Measurements from ENCODE around the gene RUFY1.
"Not testable (repeated sequence)": the region's sequence is repeated elsewhere in the genome, so short reads cannot be mapped to it uniquely, and the experiment has no call there.

DNA sequence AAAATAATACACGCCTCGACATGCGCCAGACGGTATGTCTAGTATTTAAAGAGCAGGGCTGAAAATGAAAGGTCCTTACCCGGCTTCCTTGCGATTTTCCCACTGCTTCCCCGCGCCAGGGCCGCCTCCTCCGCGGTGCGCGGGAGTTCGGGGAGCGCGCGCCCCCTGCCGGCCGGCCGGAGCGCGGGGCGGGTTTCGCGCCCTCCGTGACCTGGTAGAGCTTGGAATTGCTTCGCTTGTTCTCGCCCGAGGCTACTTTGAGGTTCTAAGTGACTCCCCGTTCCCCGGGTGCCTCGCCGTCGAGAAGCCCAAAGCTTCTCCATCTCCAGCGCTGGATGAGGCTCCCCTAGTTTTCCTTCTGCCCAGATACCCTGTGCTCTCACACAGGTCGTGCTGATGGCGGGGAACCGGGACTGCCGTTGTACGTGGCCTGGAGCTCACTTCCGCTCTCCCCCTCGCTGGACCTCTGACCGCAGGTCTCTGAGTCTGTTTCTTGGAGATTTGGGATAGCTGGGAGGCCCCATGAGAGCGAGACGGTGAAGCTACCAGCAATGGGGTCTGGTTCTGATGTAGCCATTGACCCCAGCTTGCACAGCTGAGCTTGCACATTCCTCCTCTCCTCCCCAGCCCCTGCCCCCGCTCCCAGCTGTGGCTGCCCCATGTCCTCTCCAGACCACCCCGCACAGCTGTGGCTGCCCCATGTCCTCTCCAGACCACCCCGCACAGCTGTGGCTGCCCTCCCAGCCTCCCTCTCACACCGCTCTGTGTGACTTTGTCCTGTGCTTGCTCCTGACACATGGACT lies 84.2 kb downstream of the RUFY1 start:
- TF ChIP-seq, protein P1, sequence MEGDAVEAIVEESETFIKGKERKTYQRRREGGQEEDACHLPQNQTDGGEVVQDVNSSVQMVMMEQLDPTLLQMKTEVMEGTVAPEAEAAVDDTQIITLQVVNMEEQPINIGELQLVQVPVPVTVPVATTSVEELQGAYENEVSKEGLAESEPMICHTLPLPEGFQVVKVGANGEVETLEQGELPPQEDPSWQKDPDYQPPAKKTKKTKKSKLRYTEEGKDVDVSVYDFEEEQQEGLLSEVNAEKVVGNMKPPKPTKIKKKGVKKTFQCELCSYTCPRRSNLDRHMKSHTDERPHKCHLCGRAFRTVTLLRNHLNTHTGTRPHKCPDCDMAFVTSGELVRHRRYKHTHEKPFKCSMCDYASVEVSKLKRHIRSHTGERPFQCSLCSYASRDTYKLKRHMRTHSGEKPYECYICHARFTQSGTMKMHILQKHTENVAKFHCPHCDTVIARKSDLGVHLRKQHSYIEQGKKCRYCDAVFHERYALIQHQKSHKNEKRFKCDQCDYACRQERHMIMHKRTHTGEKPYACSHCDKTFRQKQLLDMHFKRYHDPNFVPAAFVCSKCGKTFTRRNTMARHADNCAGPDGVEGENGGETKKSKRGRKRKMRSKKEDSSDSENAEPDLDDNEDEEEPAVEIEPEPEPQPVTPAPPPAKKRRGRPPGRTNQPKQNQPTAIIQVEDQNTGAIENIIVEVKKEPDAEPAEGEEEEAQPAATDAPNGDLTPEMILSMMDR (IDR thresholded peaks at IDR 0.05), result not testable (repeated sequence)
- not testable (repeated sequence) for TF ChIP-seq POLR2A (IDR thresholded peaks at IDR 0.05)

Measured in right lobe of liver (tissue), 4 donors.